Breast epithelium (tissue), 3 donors: Measurements from ENCODE around the gene BRAT1.

Experiments
- POLR2A ChIP-seq: fragments of 450-650 bp; IDR thresholded peaks from one replicate; pipeline ENCODE4 v1.6.1; 2016; ENCODE audit warnings: antibody characterized with exemption, mild to moderate bottlenecking, moderate library complexity
- POLR2AphosphoS5 ChIP-seq, 3 donors: sonication (generic); formaldehyde crosslinking; IDR thresholded peaks; one replicate each; pipeline ENCODE4 v1.6.1; 2017; ENCODE audit warnings: antibody characterized with exemption in 3 of 3
- TF ChIP-seq, protein P1 (sequence below), 3 donors: fragments of 450-650 bp; IDR thresholded peaks; one replicate each; pipeline ENCODE4 v1.5.1; 2016 to 2017; ENCODE audit warnings: antibody characterized with exemption in 3 of 3, mild to moderate bottlenecking in 3 of 3, moderate library complexity in 3 of 3

DNA sequence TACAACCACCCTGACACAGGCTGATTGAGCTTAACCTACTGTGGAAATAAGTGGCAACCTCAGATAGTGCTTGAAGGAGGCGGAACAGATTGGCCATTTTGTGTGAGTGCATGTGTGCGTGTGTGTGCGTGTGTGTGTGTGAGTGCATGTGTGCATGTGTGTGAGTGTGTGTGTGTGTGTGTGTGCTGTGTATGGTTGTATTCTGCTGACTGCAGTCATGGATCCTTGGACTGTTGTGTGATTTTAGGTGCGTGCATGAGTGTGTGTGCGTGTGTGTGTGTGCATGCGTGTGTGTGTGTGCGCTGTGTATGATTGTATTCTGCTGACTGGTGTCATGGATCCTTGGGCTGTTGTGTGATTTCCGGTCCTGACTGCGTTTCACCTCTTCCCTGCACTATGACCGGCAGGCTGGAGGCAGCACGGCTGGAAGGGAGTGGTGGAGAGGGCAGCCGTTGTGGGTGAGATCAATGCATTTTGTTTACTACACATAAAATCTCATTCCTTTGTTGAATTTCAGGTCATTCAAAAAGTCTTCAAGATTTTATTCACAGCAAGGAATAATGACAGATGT is 9.7 kb upstream of the BRAT1 start:
- no peak for TF ChIP-seq POLR2A
- TF ChIP-seq, protein P1, sequence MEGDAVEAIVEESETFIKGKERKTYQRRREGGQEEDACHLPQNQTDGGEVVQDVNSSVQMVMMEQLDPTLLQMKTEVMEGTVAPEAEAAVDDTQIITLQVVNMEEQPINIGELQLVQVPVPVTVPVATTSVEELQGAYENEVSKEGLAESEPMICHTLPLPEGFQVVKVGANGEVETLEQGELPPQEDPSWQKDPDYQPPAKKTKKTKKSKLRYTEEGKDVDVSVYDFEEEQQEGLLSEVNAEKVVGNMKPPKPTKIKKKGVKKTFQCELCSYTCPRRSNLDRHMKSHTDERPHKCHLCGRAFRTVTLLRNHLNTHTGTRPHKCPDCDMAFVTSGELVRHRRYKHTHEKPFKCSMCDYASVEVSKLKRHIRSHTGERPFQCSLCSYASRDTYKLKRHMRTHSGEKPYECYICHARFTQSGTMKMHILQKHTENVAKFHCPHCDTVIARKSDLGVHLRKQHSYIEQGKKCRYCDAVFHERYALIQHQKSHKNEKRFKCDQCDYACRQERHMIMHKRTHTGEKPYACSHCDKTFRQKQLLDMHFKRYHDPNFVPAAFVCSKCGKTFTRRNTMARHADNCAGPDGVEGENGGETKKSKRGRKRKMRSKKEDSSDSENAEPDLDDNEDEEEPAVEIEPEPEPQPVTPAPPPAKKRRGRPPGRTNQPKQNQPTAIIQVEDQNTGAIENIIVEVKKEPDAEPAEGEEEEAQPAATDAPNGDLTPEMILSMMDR (IDR thresholded peaks at IDR 0.05), result no peak
- no peak for TF ChIP-seq POLR2AphosphoS5 (IDR thresholded peaks at IDR 0.05)
